ENCODE measurements around the gene CFTR. TPM values are rescaled to one million over a fixed set of nuclear protein-coding genes. Genes with fewer than 3 reads are reported as not detected.

Gene CFTR
- total and polyA plus RNA-seq, 2 of the 8 experiments (the other 6 are each of a cell fraction or from before 2014, with no cell fraction given) = 1.2 to 1.6 TPM

GRCh38 chr7:117600911-117601310 is 121.1 kb downstream of the CFTR start:
- Histone ChIP-seq H2BK20ac (ENCODE audit: low read length) (no peak overlapping the region), H4K91ac (replicated peaks; ENCODE audit: insufficient read length, low read length) (no peak overlapping the region), H3K27ac (ENCODE audit: low read depth, low read length) (no peak overlapping the region), H3K14ac (ENCODE audit: insufficient read length) (no peak overlapping the region), H3K4me1 (replicated peaks in 1 of 4; ENCODE audit: control insufficient read depth in 3 of 4, insufficient read depth in 4 of 4, low read length in 3 of 4) (no peaks in the 10 kb centered on the region), H3K56ac (replicated peaks; ENCODE audit: insufficient read length, low read depth, low read length) (no peak overlapping the region), H3K9me3 (ENCODE audit: insufficient read depth in 2 of 2, low read depth in 1 of 2, low read length in 1 of 2) (peaks cover 0 to 4% of the 10 kb centered on the region in 2 experiments; a peak in 1 of 4 replicates), H4K5ac (ENCODE audit: insufficient read length, low read depth, low read length) (no peak overlapping the region), H3K23me2 (ENCODE audit: low read depth, low read length) (no peaks in the 10 kb centered on the region), H3K27me3 (replicated peaks in 1 of 4; ENCODE audit: control insufficient read depth in 3 of 4, extremely low read depth in 1 of 4, insufficient read depth in 3 of 4, low read length in 3 of 4) (no peaks in the 10 kb centered on the region), H4K20me1 (replicated peaks in 1 of 2; ENCODE audit: control insufficient read depth in 1 of 2, insufficient read depth in 2 of 2, low read length in 2 of 2) (no peaks in the 10 kb centered on the region), H2AFZ (ENCODE audit: low read length) (no peak overlapping the region), H3K4me2 (ENCODE audit: insufficient read depth in 1 of 2, low read depth in 2 of 2, low read length in 2 of 2) (no peak overlapping the region), H2BK12ac (ENCODE audit: low read depth, low read length) (no peak overlapping the region), H2BK5ac (ENCODE audit: low read depth, low read length) (no peak overlapping the region), H3K79me2 (ENCODE audit: control insufficient read depth in 1 of 2, insufficient read depth in 2 of 2, low read length in 2 of 2) (no peaks in the 10 kb centered on the region), H3K23ac (ENCODE audit: insufficient read length) (no peak overlapping the region), H4K8ac (ENCODE audit: extremely low read depth, insufficient read depth, low read length) (no peak overlapping the region), H3K9ac (replicated peaks in 1 of 4; ENCODE audit: extremely low read depth in 1 of 4, low read depth in 3 of 4, low read length in 3 of 4) (no peak overlapping the region), H3K18ac (ENCODE audit: extremely low read depth, low read length) (no peak overlapping the region), H3K4me3 (ENCODE audit: extremely low read depth in 1 of 4, insufficient read depth in 2 of 4, low read depth in 3 of 4, low read length in 4 of 4) (no peak overlapping the region), H3K36me3 (ENCODE audit: control insufficient read depth in 2 of 4, insufficient read depth in 4 of 4, low read length in 3 of 4) (no peaks in the 10 kb centered on the region), H2BK120ac (replicated peaks; ENCODE audit: low read depth, low read length) (no peak overlapping the region), H3K4ac (replicated peaks; ENCODE audit: insufficient read length, low read depth, low read length) (no peak overlapping the region), H2AK5ac (ENCODE audit: low read depth, low read length) (no peak overlapping the region), H2BK15ac (ENCODE audit: low read length) (no peak overlapping the region), H3K79me1 (ENCODE audit: low read depth, low read length) (no peaks in the 10 kb centered on the region)
- WGBS, 2 experiments (ENCODE audit: extremely low coverage in 1 of 2, insufficient coverage in 1 of 2, insufficient read length in 1 of 2, insufficient replicate concordance in 2 of 2, low coverage in 1 of 2, low lambda C conversion rate in 2 of 2, missing lambda C conversion rate in 1 of 2) = 87% methylated on average over 2 of the region's 2 CpGs; no CpG with 5 or more reads in 1 of the 2 experiments
- ChIA-PET POLR2A (ENCODE audit: partially characterized antibody) (no interaction called here), CTCF (ENCODE audit: partially characterized antibody) (interaction anchor here (1.1 kb wide), 1 partner anchor 116 kb away, joined by 3 read pairs; no protein-coding TSS in a partner anchor)
- no peak for TF ChIP-seq SRF (IDR thresholded peaks at IDR 0.05; ENCODE audit: low read depth, low read length)
- TF ChIP-seq TAF1 (IDR thresholded peaks at IDR 0.05; ENCODE audit: low read depth, low read length) = no peak
- TF ChIP-seq CTCF (IDR thresholded peaks at IDR 0.05; ENCODE audit: control extremely low read depth in 1 of 3, insufficient read depth in 1 of 3, low read depth in 1 of 3, low read length in 3 of 3) = no peak
- TF ChIP-seq BACH1 (IDR thresholded peaks at IDR 0.05; ENCODE audit: low read length) = no peak
- TF ChIP-seq TEAD4 (IDR thresholded peaks at IDR 0.05; ENCODE audit: low read depth, low read length) = no peak
- DNase-seq (ENCODE audit: low read depth in 1 of 2, low spot score in 2 of 2) = no peak
- FAIRE-seq = no peak
